HG03045 (cell line): ENCODE data around the gene PRR13.
"Not testable (repeated sequence)": the region's sequence is repeated elsewhere in the genome, so short reads cannot be mapped to it uniquely, and the experiment has no call there.

Experiments used
- ATAC-seq: cut with Tn5 transposase; IDR thresholded peaks from one replicate; pipeline ENCODE4 v1.9.1; 2021; ENCODE audit warnings: mild to moderate bottlenecking, moderate library complexity; ENCODE audit not compliant: unreplicated experiment

PRR13 gene, protein sequence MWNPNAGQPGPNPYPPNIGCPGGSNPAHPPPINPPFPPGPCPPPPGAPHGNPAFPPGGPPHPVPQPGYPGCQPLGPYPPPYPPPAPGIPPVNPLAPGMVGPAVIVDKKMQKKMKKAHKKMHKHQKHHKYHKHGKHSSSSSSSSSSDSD

DNA sequence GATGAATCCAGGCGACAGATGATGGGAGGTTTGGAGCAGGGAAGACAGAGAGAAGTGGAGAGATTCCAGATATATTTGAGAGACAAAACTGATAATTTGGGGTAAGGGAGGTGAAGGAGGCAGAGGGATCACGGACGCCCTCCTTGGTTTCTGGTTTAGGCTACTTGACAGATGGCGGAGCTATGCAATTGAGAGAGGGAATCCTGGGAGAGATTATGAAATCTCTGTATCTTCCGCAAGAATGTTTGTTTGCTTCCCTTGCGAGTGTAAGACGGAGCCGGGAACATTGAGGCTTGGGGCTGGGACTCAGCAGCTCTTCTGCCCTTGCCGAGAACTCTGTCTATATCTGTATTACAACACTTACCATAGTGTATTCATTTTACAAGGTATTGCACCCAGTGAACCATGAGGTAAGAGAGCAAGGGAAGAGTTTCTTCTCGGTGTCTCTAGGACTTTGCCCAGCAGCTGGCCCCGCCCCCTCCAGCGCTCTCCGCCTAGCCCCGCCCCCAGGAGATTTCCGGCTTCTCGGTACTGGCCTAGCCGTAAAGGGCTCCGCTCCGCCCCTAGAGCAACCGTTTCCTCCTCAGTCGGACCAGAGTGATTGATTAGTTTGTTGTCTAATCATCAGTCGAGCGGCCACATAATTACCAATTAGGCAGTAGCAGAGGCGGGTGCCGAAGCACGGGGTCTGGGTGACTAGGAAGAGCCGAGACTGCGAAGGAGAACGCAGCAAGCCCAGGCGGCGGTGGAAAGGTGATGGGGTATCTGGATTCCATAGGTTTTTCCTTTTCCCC, at the start of gene PRR13:
PRR13 (plus strand) TSS at position 695 of the 794 bp plus-strand sequence. CDS start 981 bp downstream, outside the sequence.
- ATAC-seq, result peak; percentile 99

GRCh38 chr12:53399896-53400295, 41.6 kb upstream of the PRR13 start:
- no peak for ATAC-seq

GRCh38 chr12:53402351-53402750, 39.2 kb upstream of the PRR13 start:
- not testable (repeated sequence) for ATAC-seq

GRCh38 chr12:53402871-53403270, 38.7 kb upstream of the PRR13 start:
- no peak for ATAC-seq

DNA sequence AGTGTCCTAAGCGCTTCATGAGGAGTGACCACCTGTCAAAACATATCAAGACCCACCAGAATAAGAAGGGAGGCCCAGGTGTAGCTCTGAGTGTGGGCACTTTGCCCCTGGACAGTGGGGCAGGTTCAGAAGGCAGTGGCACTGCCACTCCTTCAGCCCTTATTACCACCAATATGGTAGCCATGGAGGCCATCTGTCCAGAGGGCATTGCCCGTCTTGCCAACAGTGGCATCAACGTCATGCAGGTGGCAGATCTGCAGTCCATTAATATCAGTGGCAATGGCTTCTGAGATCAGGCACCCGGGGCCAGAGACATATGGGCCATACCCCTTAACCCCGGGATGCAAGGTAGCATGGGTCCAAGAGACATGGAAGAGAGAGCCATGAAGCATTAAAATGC, 30.6 kb upstream of the PRR13 start:
- no peak for ATAC-seq

DNA sequence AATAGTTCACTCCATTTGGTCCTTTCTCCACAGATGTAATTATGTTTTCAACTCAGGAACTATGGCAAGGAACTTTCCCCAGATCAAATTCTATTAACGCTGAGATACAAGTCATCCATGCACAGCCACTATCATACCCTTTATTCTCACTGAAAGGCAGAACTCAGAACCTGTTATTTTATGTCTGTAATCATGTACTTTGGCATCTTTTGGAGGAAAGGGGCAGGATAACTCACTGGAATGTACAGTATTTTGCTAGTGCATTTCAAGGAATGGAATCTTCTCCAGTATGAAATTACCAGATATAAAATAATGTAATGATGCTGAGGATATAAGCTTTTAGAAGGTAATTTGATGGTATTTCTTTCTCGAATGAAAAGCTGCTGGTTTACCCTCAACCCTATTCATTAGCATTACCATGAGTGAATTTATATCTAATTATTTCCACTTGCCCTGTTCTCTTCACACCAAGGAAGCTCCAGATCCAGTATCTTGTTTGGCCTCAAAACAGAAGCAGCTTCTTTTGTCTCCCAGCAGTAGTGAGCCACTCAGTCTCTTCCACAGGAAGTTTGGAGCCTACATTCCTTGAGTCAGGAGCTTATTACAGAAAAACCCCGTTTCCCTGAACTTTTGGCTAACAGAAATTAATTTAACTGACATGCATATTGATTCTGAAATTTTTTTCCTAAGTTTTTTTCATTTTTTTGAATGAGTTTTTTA, 27.9 kb upstream of the PRR13 start:
- ATAC-seq, result no peak

DNA sequence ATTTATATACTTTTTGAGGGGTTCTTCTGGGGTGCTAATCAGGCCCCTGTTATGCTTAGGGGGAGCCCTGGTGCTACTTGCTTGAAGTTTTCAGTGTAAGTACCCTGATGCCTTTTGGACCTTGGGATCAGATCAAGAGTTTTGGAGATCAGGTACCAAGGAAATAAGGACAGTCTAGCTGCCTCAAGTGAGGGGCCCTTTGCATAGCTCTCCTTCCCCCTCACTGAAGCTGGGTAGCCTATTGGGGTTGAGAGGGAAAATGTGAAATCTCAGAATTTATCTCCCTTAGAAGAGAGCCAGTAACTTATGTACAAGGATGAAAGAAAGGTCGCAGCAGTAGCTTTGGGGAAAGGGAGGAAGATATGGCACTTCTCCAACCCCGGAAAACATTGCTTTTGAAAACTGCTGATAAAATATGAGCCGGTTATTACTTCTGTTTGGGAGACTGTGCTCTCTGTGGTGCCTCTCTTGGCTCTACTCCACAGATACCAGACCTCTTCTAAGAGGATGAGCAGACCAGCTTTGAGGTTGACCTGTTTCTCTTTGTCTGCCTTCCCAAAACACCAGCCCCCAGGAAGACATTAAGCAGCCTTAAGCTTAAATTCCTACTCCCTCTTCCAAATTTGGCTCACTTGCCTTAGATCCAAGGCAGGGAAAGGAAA, 26.6 kb upstream of the PRR13 start:
- ATAC-seq, result no peak

- not testable (repeated sequence) for ATAC-seq
Observed at GRCh38 chr12:53415752-53416389, 25.7 kb upstream of the PRR13 start.

GRCh38 chr12:53417291-53417816, 24.2 kb upstream of the PRR13 start:
- ATAC-seq, result not testable (repeated sequence)

DNA sequence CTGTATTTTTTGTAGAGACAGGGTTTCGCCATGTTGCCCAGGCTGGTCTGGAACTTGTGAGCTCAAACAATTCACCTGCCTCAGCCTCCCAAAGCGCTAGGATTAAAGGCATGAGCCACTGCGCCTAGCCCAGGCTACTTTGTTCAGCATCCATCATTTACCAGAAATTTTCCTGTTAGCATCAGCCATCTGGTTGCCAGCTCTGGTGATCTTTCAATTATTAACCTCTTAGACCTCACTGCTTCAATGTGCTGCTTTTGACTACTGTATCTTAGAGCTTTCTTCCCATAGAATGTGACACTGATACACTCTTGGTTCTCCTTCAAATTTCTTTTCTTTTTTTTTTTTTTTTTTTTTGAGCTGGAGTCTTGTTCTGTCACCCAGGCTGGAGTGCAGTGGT, 23.3 kb upstream of the PRR13 start:
- no peak for ATAC-seq

DNA sequence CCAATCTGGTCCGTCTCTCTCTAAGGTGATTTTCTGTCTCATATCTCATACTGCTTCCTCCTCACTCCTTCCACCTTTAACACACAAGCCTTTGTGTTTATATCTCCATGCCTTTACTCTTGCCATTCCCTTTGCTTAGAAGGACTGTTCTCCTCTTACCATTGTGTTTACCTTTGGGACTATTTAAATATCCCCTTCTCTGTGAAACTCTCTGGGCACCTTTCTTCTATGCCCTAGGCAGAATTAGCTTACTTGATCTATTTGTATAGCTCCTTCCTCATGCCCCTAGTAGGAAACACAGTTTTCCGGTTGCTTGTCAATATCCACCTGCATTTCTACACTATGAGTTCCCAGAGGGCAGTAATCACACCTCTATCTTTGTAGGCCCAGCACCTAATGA, 21.8 kb upstream of the PRR13 start:
- no peak for ATAC-seq

DNA sequence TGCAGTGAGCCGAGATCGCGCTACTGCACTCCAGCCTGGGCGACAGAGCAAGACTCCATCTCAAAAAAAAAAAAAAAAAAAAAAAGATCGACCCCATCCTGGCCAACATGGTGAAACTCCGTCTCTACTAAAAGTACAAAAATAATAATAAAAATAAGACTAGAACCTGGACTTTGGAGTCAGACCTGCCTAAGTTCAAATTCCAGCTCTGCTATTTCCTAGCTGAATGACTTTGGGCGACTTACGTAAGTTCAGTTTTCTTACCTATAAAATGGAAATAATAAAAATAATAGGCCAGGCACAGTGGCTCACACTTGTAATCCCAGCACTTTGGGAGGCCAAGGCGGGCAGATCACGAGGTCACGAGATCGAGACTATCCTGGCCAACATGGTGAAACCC, 19.3 kb upstream of the PRR13 start:
- ATAC-seq, result not testable (repeated sequence)

DNA sequence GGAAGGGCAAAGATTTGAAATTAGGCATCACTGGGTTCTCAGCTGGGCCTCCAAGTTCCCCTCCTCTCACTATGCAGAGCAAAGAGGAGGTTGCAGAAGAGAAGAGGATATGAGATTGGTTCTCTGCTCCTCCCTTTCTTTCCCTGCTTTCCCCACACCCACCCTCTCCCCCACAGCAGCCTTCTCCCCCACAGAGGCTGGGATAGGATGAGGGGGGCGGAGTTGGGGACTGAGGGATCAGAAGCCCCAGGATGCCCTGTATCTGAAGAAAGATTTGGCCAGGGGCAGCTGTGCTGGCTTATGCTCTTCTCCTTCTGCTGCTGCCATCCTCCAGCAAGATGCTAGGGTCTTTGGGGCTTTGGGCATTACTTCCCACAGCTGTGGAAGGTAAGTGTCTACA, 17.9 kb upstream of the PRR13 start, which contains the start of gene AMHR2:
AMHR2 (plus strand) TSS at position 259 of the 400 bp plus-strand sequence; CDS start at position 339, 80 bp downstream.
- ATAC-seq, result no peak

DNA sequence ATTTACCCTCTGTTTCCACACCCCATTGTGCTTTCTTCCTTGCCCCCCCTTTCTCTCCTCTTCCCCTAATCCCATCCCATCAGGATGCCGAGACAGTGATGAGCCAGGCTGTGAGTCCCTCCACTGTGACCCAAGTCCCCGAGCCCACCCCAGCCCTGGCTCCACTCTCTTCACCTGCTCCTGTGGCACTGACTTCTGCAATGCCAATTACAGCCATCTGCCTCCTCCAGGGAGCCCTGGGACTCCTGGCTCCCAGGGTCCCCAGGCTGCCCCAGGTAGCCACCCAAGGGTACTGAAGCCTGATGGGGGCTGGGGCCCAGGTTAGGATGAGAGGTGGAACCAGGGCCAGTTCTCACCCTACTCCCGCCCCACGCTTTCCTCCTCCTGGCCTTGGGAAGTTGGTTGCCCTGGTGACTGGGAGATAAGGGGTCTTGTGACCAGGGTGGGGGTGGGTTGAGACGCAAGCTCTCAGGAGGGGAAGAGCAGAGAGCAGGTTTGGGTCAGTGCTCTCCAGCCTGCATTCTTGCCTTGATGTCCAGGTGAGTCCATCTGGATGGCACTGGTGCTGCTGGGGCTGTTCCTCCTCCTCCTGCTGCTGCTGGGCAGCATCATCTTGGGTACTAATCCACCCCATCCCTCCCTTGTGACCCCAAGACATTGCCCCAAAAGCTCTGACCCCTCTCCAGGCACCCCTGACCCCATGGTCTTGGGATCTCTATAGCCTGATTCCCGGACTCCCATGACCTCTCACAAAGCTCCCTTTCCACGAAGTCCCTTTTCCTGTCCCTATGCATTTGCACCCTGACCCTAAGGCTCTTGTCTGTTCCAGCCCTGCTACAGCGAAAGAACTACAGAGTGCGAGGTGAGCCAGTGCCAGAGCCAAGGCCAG, 16.7 kb upstream of the PRR13 start:
- ATAC-seq, result no peak

- ATAC-seq, result no peak
Observed at GRCh38 chr12:53425515-53426150, 15.9 kb upstream of the PRR13 start.

- ATAC-seq, result no peak
Observed at GRCh38 chr12:53427905-53428594, 13.5 kb upstream of the PRR13 start.

GRCh38 chr12:53428741-53429140, 12.8 kb upstream of the PRR13 start:
- no peak for ATAC-seq

DNA sequence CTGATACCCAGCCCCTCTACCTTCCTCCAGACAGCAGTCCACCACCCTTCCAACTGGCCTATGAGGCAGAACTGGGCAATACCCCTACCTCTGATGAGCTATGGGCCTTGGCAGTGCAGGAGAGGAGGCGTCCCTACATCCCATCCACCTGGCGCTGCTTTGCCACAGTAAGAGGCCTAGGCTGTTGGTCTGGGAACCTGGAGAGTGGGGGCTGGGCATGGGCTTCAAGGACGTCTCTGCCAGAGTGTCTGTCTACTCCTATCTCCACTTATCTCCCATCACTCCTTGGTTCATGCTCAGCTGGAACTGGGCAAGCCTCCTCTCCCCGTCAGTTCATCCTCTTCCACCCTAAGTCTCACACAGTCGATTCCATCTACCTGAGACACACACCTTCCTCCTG, 11.4 kb upstream of the PRR13 start:
- no peak for ATAC-seq
